HG03432 (cell line): ENCODE measurements around the gene SPATS2L.

Experiments used
- ATAC-seq: cut with Tn5 transposase; IDR thresholded peaks from one replicate; pipeline ENCODE4 v1.9.1; 2021; ENCODE audit warnings: mild to moderate bottlenecking, moderate library complexity; ENCODE audit not compliant: unreplicated experiment

The SPATS2L gene

GRCh38 chr2:200345975-200346374 lies 39.5 kb downstream of the SPATS2L start:
- ATAC-seq: no peak

GRCh38 chr2:200347301-200347700 lies 40.8 kb downstream of the SPATS2L start:
- ATAC-seq: no peak

GRCh38 chr2:200348897-200349563 lies 42.5 kb downstream of the SPATS2L start:
- ATAC-seq: no peak

GRCh38 chr2:200349868-200350267 lies 43.4 kb downstream of the SPATS2L start:
- no peak for ATAC-seq

- no peak for ATAC-seq
These were observed 44.4 kb downstream of the SPATS2L start for GRCh38 chr2:200350850-200351285.

DNA sequence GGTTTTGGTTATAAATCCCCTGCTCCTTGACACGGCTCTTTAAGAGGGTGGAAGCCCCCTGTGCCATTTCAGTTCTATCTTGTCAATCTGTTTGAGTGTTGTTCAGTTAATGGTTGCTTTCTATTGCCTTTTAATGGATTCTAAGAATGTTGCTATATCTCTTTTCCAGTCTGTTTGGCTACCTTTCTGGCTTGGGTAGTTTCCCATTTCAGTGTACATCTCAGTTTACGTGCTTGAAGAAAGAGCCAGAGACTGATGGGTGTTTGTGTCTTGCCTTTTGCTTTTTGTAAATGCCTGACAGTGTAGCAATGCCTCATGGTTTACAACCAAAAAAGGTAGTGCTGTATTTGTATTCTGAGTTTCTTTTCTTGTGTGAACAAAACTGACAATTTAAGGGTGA lies 45.3 kb downstream of the SPATS2L start:
- no peak for ATAC-seq

DNA sequence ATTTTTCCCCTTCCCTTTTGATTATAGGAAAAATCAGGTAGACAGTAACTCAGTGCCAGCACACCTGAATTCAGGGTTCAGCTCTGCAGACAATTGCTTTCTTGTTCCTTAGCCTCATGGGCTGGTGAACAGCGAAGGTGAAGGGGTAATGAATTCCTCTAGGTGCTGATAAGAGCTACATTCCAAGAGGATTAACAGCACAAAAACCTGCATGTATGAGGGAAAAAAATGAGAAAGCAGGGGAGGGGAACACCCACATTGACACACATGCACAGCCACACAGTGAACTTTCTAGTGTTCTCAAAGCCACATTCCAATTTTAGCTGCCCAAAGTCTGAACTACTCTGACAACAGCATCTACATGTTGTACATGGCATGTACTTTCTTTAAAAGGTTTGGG lies 46.1 kb downstream of the SPATS2L start:
- ATAC-seq: no peak

- ATAC-seq: no peak
These were observed 46.6 kb downstream of the SPATS2L start for GRCh38 chr2:200353120-200353519.

DNA sequence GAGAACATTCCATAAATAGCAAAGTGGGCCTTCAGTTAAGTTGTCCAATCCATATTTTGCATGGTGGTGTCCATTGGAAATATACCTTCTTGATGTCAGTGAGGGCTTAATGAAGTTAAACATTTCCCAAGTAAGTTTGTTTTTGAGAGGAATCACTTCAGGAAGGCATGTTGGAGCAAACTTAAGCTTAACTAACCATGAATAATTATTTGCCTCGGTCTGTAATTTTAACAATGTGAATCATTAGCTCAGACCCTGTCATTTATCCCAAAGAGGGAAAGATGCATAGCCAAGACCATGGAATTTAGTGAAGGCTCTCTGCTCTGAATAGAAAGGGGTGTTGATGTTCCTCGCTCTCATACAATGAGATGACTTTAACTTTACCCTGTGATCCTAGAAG lies 47.4 kb downstream of the SPATS2L start:
- no peak for ATAC-seq

- ATAC-seq: no peak
These were observed 48.6 kb downstream of the SPATS2L start for GRCh38 chr2:200354833-200355751.

- ATAC-seq: no peak
These were observed 49.8 kb downstream of the SPATS2L start for GRCh38 chr2:200356321-200356720.

DNA sequence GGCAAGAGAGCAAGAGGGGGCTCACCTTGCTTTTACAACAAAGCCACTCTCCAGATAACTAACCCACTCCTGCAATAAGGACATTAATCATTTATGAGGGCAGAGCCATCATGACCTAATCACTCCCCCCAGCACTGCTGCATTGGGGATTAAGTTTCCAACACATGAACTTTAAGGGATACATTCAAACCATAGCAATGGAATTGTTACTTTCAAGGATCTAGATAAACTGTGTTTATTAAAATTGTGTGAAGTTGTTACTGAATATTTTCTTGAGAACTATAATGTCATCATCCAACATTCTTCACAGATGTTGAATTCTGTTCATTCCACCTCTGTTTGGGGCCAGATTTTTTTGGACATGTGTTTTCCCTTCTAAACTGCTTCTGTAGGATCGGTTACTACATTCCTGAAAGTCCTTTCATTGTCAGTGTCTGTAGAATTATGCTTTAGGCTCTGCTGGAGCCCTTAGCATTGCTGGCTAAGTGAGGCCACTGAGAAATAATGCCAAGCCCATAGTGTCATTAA lies 50.4 kb downstream of the SPATS2L start:
- ATAC-seq: no peak

DNA sequence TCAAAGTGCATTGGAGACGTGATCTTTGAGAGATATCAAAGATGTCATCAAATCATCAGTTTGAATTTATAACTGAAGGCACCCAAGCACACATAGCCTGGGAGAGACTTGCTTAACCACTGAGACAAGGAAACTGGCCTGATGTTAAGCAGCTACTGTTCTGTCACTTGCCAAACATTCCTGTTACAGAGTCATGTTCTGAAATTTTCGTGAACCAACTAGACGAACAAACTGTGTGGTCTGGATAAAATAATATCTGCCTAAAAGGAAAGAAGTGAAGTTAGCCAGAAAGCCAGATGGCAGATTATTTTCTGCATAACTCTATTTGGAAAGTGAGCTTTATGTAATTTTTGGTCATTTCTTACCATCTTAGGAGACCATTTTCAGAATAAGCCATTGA lies 51.4 kb downstream of the SPATS2L start:
- ATAC-seq: no peak

GRCh38 chr2:200359552-200359951 lies 53.1 kb downstream of the SPATS2L start:
- no peak for ATAC-seq

- ATAC-seq: no peak
These were observed 53.9 kb downstream of the SPATS2L start for GRCh38 chr2:200360364-200360763.

DNA sequence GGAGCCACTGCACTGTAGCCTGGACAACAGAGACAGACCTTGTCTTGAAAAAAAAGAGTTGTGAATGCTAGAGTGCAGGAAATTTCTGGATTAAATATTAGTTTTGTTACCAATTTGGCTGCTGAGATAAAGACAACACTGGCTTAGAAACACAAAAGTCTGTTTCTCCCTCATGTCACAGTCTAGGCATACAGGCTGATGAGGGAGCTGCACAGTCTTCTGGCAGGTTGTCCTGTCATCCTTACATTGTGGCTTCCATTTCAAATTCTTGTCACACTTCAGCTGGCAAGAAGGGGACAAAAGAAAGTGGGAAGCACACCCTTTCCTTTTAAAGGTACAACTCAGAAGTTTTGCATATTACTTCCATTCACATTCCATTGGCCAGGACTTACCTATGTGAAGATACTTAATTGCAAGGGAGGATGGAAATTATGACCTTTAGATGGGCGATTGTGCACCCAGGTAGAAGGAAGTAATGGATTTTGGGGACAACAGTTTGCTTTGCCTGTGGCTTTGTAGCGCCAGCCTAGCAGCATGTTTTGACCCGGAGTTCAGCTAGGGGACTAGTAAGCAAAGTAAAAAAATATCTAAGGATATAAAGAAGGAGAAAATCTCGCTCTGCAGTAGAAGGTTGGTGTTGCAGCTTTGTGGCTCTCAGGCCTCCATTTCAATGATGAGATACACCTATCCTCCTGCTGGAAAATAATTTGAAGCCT lies 55.9 kb downstream of the SPATS2L start:
- ATAC-seq: no peak

DNA sequence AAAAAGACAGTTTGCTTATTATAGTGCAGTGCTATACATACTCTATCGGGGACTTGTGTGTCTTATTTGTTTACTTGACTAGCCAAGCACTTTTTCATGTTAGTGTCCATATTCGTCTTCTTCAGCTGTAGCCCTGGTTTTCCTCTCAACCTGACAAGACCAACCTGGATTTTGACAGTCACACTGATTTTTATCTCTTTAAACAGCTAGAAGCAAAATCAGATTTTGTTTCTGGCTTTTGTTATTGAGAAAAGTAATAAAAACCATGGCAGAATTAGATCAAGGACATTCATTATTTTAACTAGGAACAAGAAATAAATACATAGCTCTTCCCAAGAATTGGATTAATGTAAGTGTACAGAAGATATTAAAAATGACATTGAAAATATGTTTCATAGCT lies 56.8 kb downstream of the SPATS2L start:
- no peak for ATAC-seq

DNA sequence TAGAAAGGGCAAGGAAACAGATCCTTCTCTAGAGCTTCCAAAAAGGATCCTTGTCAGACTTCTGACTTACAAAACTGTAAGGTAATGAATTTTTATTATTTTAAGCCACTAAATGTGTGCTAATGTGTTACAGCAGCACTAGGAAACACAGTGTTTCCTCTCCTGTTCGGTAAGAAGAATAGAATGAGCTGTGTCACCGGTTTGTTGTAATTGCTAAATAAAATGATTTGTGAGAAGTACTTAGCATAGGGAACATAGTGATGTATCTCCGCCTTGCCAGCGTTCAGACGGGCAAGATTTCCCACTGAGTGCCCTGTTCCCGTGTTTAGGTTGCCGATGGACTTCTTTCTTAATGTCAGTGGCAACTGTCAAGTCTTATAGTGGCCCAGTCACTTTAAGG lies 57.6 kb downstream of the SPATS2L start:
- ATAC-seq: no peak

- no peak for ATAC-seq
These were observed 58.1 kb downstream of the SPATS2L start for GRCh38 chr2:200364620-200365019.

DNA sequence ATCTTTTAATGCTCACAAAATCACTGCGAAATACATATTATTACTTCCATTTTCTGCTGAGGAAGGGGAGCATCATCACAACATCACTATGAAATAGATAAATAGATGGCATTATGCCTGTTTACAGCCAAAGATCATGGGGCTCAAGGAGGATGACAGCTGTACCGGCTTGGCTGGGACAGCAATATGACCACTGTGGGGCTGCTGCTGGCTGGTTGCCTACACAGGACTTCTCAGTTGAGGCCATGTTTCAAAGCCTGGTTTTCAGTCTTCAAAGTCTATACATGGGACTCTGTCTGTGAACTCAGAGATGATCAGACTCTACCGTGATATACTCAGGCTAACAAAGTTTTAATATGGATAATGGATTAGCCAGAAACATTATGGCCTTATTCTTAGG lies 58.7 kb downstream of the SPATS2L start:
- ATAC-seq: no peak

- ATAC-seq: no peak
These were observed 60.7 kb downstream of the SPATS2L start for GRCh38 chr2:200367155-200367554.
